ENCODE results near the gene GDPD2.
"Not testable (repeated sequence)": the region's sequence is repeated elsewhere in the genome, so short reads cannot be mapped to it uniquely, and the experiment has no call there.

Gene GDPD2, protein sequence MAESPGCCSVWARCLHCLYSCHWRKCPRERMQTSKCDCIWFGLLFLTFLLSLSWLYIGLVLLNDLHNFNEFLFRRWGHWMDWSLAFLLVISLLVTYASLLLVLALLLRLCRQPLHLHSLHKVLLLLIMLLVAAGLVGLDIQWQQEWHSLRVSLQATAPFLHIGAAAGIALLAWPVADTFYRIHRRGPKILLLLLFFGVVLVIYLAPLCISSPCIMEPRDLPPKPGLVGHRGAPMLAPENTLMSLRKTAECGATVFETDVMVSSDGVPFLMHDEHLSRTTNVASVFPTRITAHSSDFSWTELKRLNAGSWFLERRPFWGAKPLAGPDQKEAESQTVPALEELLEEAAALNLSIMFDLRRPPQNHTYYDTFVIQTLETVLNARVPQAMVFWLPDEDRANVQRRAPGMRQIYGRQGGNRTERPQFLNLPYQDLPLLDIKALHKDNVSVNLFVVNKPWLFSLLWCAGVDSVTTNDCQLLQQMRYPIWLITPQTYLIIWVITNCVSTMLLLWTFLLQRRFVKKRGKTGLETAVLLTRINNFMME

DNA sequence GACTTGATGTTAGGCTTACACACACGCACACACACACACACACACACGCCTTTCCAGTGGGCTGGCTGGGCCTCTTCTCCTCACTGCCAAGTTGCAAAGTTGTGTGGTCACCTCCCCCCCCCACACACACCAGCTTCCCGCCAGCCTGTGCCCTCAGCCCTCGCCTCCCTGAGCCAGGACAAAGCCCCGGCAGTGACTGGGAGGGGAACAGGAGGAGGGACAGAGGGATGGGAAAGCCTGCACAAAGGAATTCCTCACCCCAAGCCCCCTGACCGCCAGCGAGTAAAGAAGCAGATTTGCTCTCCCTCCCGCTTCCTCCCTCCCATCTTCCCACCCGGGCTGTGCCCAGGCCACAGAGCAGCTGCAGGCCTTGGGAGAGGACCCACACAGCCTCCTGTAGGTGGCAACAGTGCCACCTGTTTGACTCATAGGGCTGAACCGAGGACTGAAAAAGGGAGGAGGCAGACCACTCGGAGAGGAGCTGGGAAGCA is at the start of gene GDPD2:
TSS of gene GDPD2 (plus strand) at position 464 of the 491 bp plus-strand sequence. CDS start 1,671 bp downstream, outside the sequence.
- H3K4me3 ChIP-seq (ENCODE audit: low read depth, low read length), result no peak within 1 kb of the TSS

DNA sequence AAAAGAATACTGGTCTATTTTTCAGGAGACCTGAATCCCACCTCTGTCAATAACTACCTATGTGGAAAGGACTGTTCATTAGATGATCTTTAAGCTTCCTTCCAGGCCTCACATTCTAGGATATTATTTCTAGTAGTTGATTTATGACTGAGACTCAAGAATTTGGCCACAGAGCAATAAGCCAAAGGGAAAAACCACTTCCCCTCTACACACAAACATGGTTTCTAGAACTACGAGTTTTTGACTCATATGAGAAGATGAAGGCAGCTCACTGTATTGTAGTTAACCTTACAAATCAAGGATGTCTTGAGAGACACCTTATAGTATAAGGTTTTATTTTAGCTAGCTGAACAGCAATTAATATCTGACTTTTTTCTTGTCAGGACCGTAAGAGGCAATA is 36.9 kb upstream of the GDPD2 start:
- TF ChIP-seq, protein P1, sequence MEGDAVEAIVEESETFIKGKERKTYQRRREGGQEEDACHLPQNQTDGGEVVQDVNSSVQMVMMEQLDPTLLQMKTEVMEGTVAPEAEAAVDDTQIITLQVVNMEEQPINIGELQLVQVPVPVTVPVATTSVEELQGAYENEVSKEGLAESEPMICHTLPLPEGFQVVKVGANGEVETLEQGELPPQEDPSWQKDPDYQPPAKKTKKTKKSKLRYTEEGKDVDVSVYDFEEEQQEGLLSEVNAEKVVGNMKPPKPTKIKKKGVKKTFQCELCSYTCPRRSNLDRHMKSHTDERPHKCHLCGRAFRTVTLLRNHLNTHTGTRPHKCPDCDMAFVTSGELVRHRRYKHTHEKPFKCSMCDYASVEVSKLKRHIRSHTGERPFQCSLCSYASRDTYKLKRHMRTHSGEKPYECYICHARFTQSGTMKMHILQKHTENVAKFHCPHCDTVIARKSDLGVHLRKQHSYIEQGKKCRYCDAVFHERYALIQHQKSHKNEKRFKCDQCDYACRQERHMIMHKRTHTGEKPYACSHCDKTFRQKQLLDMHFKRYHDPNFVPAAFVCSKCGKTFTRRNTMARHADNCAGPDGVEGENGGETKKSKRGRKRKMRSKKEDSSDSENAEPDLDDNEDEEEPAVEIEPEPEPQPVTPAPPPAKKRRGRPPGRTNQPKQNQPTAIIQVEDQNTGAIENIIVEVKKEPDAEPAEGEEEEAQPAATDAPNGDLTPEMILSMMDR (IDR thresholded peaks at IDR 0.05; ENCODE audit: borderline replicate concordance, insufficient read depth, low read depth, low read length), result no peak
- no peak overlapping the region for H3K4me3 ChIP-seq (ENCODE audit: low read depth, low read length)

More for the DNA sequence above, at the start of gene GDPD2:
- TF ChIP-seq, protein P1 (IDR thresholded peaks at IDR 0.05; ENCODE audit: borderline replicate concordance, insufficient read depth, low read depth, low read length), result no peak

DNA sequence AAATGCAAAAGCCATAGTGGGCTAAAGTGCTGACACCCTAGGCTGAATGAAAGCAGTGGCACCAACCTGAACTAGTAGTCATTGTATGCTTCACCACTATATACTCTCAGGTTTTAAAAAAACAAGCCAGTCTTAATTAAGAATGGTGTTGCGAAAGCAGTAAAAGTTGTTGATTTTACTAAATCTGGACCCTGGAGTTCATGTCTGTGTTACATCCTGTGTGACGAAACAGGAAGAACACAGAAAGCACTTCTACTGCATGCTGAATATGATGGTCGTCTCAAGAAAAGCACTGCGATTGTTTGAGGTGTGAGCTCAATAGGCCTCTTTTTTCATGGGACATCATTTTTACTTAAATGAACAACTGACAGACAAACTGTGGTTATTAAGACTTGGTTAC is 24.2 kb upstream of the GDPD2 start:
- H3K4me3 ChIP-seq (ENCODE audit: low read depth, low read length), result no peak overlapping the region
- TF ChIP-seq, protein P1 (IDR thresholded peaks at IDR 0.05; ENCODE audit: borderline replicate concordance, insufficient read depth, low read depth, low read length), result no peak

DNA sequence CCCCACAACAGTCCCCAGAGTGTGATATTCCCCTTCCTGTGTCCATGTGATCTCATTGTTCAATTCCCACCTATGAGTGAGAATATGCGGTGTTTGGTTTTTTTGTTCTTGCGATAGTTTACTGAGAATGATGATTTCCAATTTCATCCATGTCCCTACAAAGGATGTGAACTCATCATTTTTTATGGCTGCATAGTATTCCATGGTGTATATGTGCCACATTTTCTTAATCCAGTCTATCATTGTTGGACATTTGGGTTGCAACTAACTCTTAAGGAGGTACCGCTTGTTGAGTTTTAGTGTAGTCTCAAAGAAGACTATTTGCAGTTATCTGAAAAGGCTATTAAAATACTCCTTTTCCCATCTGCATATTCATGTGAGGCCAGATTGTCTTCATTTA is 22.9 kb upstream of the GDPD2 start:
- H3K4me3 ChIP-seq (ENCODE audit: low read depth, low read length), result not testable (repeated sequence)

DNA sequence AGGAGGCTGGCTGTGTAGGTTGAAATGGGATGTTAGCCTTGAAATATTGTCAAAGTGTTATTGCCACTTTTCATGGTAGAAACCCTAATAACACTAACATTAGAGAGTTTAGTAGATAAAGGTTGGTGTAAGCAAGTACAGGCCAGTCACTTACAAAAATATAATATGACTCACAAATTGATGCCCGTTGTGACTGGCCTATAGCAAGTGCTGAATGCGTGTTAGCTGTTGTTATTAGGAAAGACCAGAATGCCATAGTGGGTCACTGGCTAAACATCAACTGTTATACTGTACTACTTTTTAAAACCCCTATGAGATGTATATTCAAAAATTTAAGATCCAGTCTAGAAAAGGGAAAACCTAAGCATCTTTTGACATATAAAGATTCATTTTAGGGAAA is 20.4 kb upstream of the GDPD2 start:
- H3K4me3 ChIP-seq (ENCODE audit: low read depth, low read length), result no peak overlapping the region
- TF ChIP-seq, protein P1 (IDR thresholded peaks at IDR 0.05; ENCODE audit: borderline replicate concordance, insufficient read depth, low read depth, low read length), result no peak

DNA sequence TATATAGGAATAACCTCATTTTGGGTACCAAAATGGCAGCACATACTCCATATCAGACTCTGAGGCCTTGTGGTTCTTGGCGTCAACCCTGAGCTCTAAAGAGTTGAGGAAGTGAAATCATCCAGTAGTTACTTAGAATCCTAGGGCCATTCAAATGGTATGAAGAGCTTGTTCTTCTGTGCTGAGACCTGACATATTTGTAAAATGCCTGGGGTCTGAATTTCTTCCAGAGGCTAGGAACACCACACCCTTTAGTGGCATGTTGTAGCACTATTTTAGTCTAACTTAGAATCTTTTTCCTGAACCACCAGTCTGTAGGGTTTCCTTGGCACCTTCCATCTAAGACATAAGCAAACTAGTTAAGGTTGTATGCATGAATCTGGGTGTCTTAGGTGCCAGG is 18.1 kb upstream of the GDPD2 start:
- TF ChIP-seq, protein P1 (IDR thresholded peaks at IDR 0.05; ENCODE audit: borderline replicate concordance, insufficient read depth, low read depth, low read length), result no peak
- H3K4me3 ChIP-seq (ENCODE audit: low read depth, low read length), result no peak overlapping the region

DNA sequence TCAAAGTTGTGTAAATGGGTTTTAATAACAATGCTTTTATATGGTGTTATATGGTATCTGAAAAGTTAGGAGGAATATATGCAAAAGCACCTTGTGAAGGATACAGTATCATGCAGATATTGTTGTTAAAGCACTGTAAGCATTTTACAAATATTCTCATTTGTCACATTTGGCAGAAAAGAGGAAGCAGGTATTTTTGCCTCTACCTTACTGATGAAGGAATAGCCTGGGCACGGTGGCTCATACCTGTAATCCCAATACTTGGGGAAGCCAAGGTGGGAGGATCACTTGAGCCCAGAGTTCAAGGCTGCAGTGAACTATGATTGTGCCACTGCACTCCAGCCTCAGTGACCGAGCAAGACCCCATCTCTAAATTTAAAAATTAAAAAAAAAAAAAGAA is 12.2 kb upstream of the GDPD2 start:
- H3K4me3 ChIP-seq (ENCODE audit: low read depth, low read length), result no peak overlapping the region
- TF ChIP-seq, protein P1 (IDR thresholded peaks at IDR 0.05; ENCODE audit: borderline replicate concordance, insufficient read depth, low read depth, low read length), result no peak
